Activated naive CD4-positive, alpha-beta T cell treated with anti-CD3 and anti-CD28 coated beads for 36 hours (primary cell): ENCODE data around the gene PCDHA9. TPM values are rescaled to one million over a fixed set of nuclear protein-coding genes. Genes with fewer than 3 reads are reported as not detected.
"Not testable (repeated sequence)": the region's sequence is repeated elsewhere in the genome, so short reads cannot be mapped to it uniquely, and the experiment has no call there.

ENCODE experiments used
- CTCF ChIA-PET: fragments of 350-600 bp; sonication (Branson Sonifier 250); formaldehyde crosslinking; loops from one replicate; lab custom pipeline; 2021; ENCODE audit warnings: antibody characterized with exemption; lab: Charles Lee
- DNase-seq: peaks from one replicate; pipeline ENCODE4 v3.0.0-alpha.2; 2020
- H3K27ac Mint-ChIP-seq: one replicate; pipeline ENCODE4 v1.8.0; 2021; ENCODE audit warnings: mild to moderate bottlenecking, mixed read lengths
- H3K27me3 Mint-ChIP-seq: one replicate; pipeline ENCODE4 v1.8.0; 2021; ENCODE audit warnings: low read depth, mixed read lengths
- H3K36me3 Mint-ChIP-seq: one replicate; pipeline ENCODE4 v1.8.0; 2021; ENCODE audit warnings: low read depth, mixed read lengths
- H3K4me1 Mint-ChIP-seq: one replicate; pipeline ENCODE4 v1.8.0; 2021; ENCODE audit warnings: low read depth, mixed read lengths
- H3K4me3 Mint-ChIP-seq: one replicate; pipeline ENCODE4 v1.8.0; 2021; ENCODE audit warnings: mild to moderate bottlenecking, moderate library complexity, mixed read lengths
- H3K9me3 Mint-ChIP-seq: one replicate; pipeline ENCODE4 v1.8.0; 2021; ENCODE audit warnings: mixed read lengths
- intact Hi-C: fragments of 100-400 bp; cut with micrococcal nuclease; formaldehyde crosslinking; loops from one replicate; pipeline ENCODE4 v1.15.1; 2023
- total RNA-seq, 2 experiments: library from RNA; stranded (reverse); gene quantifications; one replicate each; pipeline ENCODE4 v1.2.3, GENCODE V29; 2021

PCDHA9 gene, protein sequence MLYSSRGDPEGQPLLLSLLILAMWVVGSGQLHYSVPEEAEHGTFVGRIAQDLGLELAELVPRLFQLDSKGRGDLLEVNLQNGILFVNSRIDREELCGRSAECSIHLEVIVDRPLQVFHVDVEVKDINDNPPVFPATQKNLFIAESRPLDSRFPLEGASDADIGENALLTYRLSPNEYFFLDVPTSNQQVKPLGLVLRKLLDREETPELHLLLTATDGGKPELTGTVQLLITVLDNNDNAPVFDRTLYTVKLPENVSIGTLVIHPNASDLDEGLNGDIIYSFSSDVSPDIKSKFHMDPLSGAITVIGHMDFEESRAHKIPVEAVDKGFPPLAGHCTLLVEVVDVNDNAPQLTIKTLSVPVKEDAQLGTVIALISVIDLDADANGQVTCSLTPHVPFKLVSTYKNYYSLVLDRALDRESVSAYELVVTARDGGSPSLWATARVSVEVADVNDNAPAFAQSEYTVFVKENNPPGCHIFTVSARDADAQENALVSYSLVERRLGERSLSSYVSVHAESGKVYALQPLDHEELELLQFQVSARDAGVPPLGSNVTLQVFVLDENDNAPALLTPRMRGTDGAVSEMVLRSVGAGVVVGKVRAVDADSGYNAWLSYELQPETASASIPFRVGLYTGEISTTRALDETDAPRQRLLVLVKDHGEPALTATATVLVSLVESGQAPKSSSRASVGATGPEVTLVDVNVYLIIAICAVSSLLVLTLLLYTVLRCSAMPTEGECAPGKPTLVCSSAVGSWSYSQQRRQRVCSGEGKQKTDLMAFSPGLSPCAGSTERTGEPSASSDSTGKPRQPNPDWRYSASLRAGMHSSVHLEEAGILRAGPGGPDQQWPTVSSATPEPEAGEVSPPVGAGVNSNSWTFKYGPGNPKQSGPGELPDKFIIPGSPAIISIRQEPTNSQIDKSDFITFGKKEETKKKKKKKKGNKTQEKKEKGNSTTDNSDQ
- not detected for total RNA-seq

DNA sequence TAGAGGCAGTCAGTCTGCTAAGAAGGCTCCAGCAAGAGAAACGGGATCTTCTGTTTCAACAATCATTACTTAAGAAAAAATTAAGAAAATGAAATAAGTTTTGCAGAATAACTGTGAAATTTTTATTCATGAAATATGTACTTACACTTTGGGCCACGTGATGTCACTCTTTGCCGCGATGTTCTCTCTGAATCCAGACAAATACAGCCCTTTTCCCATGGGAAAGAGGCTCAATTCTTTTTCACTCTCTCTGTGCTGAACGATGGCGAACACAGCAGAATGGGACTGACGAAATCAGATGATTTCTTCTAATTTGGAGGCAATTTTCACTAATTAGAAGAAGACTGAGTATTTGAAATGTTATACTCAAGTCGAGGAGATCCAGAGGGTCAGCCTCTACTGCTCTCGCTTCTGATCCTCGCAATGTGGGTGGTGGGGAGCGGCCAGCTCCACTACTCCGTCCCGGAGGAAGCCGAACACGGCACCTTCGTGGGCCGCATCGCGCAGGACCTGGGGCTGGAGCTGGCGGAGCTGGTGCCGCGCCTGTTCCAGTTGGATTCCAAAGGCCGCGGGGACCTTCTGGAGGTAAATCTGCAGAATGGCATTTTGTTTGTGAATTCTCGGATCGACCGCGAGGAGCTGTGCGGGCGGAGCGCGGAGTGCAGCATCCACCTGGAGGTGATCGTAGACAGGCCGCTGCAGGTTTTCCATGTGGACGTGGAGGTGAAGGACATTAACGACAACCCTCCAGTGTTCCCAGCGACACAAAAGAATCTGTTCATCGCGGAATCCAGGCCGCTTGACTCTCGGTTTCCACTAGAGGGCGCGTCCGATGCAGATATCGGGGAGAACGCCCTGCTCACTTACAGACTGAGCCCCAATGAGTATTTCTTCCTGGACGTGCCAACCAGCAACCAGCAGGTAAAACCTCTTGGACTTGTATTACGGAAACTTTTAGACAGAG, at the start of gene PCDHA9:
Gene PCDHA9 (plus strand): TSS at position 244 of the 964 bp plus-strand sequence. CDS start 114 bp downstream, at position 358.
- DNase-seq, intact Hi-C loops, H3K4me1 Mint-ChIP-seq, H3K36me3 Mint-ChIP-seq, H3K27ac Mint-ChIP-seq, H3K4me3 Mint-ChIP-seq, CTCF ChIA-PET, H3K9me3 Mint-ChIP-seq: not testable (repeated sequence)
- peaks cover 32% of the 10 kb centered on the region for H3K27me3 Mint-ChIP-seq

DNA sequence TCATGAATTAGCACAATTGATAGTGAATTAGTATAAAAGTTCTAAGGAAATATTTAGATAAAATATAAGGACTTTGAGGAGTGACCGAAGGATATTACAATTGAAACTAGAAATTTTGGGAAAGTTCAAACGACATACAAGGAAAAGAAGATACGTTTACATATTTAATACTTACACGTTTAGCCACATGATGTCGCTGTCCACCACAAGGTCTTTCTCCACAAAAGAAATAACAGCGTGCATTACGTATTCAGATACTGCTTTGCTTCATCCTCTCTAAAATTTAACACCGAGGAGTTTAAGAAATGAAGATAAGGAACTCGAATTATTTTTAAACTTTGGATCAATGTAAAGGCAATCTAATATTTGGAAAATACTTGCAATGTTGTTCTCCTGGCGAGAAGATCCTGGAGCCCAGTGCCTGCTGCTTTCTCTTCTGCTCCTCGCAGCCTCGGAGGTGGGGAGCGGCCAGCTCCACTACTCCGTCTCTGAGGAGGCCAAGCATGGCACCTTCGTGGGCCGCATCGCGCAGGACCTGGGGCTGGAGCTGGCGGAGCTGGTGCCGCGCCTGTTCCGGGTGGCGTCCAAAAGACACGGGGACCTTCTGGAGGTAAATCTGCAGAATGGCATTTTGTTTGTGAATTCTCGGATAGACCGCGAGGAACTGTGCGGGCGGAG, 47.2 kb upstream of the PCDHA9 start, which contains the start of gene PCDHA3:
Gene PCDHA3 (plus strand): TSS at position 242 of the 678 bp plus-strand sequence.
- CTCF ChIA-PET, result no interaction called here
- peaks cover 10% of the 10 kb centered on the region for H3K36me3 Mint-ChIP-seq
- H3K4me1 Mint-ChIP-seq, result no peaks in the 10 kb centered on the region
- intact Hi-C loops, result no loop called here
- H3K27ac Mint-ChIP-seq, result no peak within 1 kb of the TSS
- peaks cover 38% of the 10 kb centered on the region for H3K27me3 Mint-ChIP-seq
- no peak for DNase-seq
- H3K4me3 Mint-ChIP-seq, result no peak within 1 kb of the TSS
- peaks cover 28% of the 10 kb centered on the region for H3K9me3 Mint-ChIP-seq

DNA sequence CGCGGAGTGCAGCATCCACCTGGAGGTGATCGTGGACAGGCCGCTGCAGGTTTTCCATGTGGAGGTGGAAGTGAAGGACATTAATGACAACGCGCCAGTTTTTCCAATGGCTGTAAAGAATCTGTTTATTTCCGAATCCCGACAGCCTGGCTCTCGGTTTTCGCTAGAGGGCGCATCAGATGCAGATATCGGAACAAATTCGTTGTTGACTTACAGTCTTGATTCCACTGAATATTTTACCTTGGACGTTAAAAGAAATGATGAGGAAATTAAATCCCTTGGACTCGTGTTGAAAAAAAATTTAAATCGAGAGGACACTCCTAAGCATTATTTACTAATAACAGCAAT, 46.7 kb upstream of the PCDHA9 start:
- H3K36me3 Mint-ChIP-seq, result peaks cover 10% of the 10 kb centered on the region
- no peak overlapping the region for H3K4me3 Mint-ChIP-seq
- H3K9me3 Mint-ChIP-seq, result peaks cover 28% of the 10 kb centered on the region
- CTCF ChIA-PET, result no interaction called here
- H3K4me1 Mint-ChIP-seq, result no peaks in the 10 kb centered on the region
- H3K27me3 Mint-ChIP-seq, result peaks cover 41% of the 10 kb centered on the region
- no peak for DNase-seq
- intact Hi-C loops, result no loop called here
- no peak overlapping the region for H3K27ac Mint-ChIP-seq

DNA sequence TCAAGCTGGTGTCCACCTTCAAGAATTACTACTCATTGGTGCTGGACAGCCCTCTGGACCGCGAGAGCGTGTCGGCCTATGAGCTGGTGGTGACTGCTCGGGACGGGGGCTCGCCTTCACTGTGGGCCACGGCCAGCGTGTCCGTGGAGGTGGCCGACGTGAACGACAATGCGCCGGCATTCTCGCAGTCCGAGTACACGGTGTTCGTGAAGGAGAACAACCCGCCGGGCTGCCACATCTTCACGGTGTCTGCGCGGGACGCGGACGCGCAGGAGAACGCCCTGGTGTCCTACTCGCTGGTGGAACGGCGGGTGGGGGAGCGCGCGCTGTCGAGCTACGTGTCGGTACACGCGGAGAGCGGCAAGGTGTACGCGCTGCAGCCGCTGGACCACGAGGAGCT, 45.8 kb upstream of the PCDHA9 start:
- Mint-ChIP-seq H3K9me3 (peaks cover 27% of the 10 kb centered on the region), H3K36me3 (peaks cover 11% of the 10 kb centered on the region), H3K27me3 (peaks cover 46% of the 10 kb centered on the region)
- DNase-seq, H3K4me3 Mint-ChIP-seq, intact Hi-C loops, H3K4me1 Mint-ChIP-seq, H3K27ac Mint-ChIP-seq: not testable (repeated sequence)
- CTCF ChIA-PET, result interaction anchor here (0.7 kb wide), 1 partner anchor 10 kb away, joined by 3 read pairs; no protein-coding TSS in a partner anchor

DNA sequence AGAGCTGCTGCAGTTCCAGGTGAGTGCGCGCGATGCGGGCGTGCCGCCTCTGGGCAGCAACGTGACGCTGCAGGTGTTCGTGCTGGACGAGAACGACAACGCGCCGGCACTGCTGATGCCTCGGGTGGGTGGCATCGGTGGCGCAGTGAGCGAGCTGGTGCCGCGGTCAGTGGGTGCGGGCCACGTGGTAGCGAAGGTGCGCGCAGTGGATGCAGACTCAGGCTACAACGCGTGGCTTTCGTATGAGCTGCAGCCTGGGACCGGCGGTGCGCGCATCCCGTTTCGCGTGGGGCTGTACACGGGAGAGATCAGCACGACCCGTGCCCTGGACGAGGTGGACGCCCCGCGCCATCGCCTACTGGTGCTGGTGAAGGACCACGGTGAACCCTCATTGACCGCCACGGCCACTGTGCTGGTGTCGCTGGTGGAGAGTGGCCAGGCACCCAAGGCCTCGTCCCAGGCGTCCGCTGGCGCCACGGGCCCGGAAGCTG, 45.4 kb upstream of the PCDHA9 start:
- H3K9me3 Mint-ChIP-seq, result peaks cover 30% of the 10 kb centered on the region
- no peak overlapping the region for H3K27ac Mint-ChIP-seq
- H3K36me3 Mint-ChIP-seq, result peaks cover 11% of the 10 kb centered on the region
- no peak for DNase-seq
- no peak overlapping the region for H3K4me3 Mint-ChIP-seq
- H3K4me1 Mint-ChIP-seq, result no peaks in the 10 kb centered on the region
- peaks cover 48% of the 10 kb centered on the region for H3K27me3 Mint-ChIP-seq
- CTCF ChIA-PET, result interaction anchor here (0.7 kb wide), 1 partner anchor 10 kb away, joined by 3 read pairs; no protein-coding TSS in a partner anchor
- intact Hi-C loops, result no loop called here

DNA sequence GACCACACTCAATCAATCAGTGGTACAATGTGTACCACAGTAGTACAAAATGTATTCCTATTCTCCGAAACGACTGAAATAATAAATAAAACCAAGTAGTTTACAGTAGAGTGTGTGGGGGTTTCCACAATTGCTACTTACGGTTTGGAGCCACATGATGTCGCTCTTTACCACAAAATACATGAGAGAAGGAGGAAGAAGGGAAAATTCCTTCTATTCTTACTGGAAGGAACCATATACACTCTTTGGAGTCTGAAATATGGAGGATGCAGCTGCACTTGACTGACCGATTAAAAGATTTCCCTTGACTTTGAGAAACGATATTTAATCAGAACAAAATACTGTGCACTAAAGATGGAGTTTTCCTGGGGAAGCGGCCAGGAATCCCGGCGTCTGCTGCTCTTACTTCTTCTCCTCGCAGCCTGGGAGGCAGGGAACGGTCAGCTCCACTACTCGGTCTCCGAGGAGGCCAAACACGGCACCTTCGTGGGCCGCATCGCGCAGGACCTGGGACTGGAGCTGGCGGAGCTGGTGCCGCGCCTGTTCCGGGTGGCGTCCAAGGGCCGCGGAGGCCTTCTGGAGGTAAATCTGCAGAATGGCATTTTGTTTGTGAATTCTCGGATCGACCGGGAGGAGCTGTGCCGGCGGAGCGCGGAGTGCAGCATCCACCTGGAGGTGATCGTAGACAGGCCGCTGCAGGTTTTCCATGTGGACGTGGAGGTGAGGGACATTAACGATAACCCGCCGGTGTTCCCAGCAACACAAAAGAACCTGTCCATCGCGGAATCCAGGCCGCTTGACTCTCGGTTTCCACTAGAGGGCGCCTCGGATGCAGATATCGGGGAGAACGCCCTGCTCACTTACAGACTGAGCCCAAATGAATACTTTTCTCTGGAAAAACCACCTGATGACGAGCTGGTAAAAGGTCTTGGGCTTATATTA, 41.1 kb upstream of the PCDHA9 start, which contains the start of gene PCDHA4:
Gene PCDHA4 (plus strand): TSS at position 235 of the 942 bp plus-strand sequence.
- peak; percentile 31 for DNase-seq
- Mint-ChIP-seq H3K27me3 (peaks cover 36% of the 10 kb centered on the region), H3K9me3 (peaks cover 32% of the 10 kb centered on the region), H3K4me1 (no peaks in the 10 kb centered on the region), H3K36me3 (peaks cover 6% of the 10 kb centered on the region), H3K27ac (no peak within 1 kb of the TSS), H3K4me3 (no peak within 1 kb of the TSS)
- intact Hi-C loops, result no loop called here
- CTCF ChIA-PET, result interaction anchor here (0.6 to 1.3 kb wide), 4 partner anchors 8 to 14 kb away, joined by 3 to 4 read pairs (median 4); no protein-coding TSS in a partner anchor

DNA sequence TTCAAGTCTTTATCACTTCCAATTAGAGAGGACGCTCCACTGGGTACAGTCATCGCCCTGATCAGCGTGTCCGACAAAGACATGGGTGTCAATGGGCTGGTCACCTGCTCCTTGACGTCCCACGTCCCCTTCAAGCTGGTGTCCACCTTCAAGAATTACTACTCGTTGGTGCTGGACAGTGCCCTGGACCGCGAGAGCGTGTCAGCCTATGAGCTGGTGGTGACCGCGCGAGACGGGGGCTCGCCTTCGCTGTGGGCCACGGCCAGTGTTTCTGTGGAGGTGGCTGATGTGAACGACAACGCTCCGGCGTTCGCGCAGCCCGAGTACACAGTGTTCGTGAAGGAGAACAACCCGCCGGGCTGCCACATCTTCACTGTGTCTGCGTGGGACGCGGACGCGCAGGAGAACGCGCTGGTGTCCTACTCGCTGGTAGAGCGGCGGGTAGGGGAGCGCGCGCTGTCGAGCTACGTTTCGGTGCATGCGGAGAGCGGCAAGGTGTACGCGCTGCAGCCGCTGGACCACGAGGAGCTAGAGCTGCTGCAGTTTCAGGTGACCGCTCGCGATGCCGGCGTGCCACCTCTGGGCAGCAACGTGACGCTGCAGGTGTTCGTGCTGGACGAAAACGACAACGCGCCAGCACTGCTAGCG, 39.8 kb upstream of the PCDHA9 start:
- H3K4me3 Mint-ChIP-seq, H3K36me3 Mint-ChIP-seq, DNase-seq, H3K27ac Mint-ChIP-seq, H3K4me1 Mint-ChIP-seq, intact Hi-C loops: not testable (repeated sequence)
- peaks cover 38% of the 10 kb centered on the region for H3K27me3 Mint-ChIP-seq
- peaks cover 35% of the 10 kb centered on the region for H3K9me3 Mint-ChIP-seq
- CTCF ChIA-PET, result interaction anchor here (0.7 to 1.0 kb wide), 2 partner anchors 9 to 10 kb away, joined by 3 to 4 read pairs; no protein-coding TSS in a partner anchor

DNA sequence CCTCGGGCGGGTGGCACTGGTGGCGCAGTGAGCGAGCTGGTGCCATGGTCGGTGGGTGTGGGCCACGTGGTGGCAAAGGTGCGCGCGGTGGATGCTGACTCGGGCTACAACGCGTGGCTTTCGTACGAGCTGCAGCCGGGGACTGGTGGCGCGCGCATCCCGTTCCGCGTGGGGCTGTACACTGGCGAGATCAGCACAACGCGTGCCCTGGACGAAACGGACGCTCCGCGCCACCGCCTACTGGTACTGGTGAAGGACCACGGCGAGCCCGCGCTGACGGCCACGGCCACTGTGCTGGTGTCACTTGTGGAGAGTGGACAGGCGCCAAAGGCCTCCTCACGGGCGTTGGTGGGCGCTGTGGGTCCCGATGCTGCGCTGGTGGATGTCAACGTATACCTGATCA, 39.3 kb upstream of the PCDHA9 start:
- Mint-ChIP-seq H3K27me3 (peaks cover 36% of the 10 kb centered on the region), H3K36me3 (peaks cover 4% of the 10 kb centered on the region), H3K27ac (no peak overlapping the region), H3K9me3 (peaks cover 31% of the 10 kb centered on the region), H3K4me1 (no peaks in the 10 kb centered on the region), H3K4me3 (no peak overlapping the region)
- no peak for DNase-seq
- intact Hi-C loops, result no loop called here
- CTCF ChIA-PET, result no interaction called here

DNA sequence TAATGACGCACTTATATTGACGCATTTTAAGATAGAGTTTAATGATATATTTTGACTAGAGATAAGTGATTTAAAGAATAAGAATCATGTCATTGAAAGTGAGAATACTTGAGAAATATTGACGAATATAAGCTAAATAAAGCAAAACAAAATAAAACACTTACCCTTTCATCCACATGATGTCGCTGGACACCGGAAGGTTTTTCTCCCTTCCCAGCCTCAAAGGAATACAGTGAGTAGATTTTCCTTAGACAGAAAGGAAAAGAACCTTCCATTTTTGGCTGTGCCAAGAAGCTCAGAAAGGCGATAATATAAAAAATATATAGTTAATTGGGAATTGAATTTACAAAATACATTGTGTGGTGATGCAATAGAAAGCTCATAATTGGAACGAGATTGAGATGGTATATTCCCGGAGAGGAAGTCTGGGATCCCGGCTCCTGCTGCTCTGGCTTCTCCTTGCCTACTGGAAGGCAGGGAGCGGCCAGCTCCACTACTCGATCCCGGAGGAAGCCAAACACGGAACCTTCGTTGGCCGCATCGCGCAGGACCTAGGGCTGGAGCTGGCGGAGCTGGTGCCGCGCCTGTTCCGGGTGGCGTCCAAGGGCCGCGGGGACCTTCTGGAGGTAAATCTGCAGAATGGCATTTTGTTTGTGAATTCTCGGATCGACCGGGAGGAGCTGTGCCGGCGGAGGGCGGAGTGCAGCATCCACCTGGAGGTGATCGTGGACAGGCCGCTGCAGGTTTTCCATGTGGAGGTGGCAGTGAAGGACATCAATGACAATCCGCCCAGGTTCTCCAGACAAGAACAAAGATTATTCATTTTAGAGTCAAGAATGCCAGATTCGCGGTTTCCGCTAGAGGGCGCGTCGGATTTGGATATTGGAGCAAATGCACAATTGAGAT, 26.6 kb upstream of the PCDHA9 start, which contains the start of gene PCDHA5:
Gene PCDHA5 (plus strand): TSS at position 239 of the 906 bp plus-strand sequence.
- DNase-seq, result peak; percentile 57
- H3K27ac Mint-ChIP-seq, result no peak within 1 kb of the TSS
- CTCF ChIA-PET, result interaction anchor here (0.6 to 1.4 kb wide), 6 partner anchors 9 to 554 kb away, joined by 3 read pairs; partner anchors contain the start of gene PCDHB1
- H3K4me3 Mint-ChIP-seq, result no peak within 1 kb of the TSS
- peaks cover 5% of the 10 kb centered on the region for H3K36me3 Mint-ChIP-seq
- no peaks in the 10 kb centered on the region for H3K4me1 Mint-ChIP-seq
- H3K9me3 Mint-ChIP-seq, result peaks cover 6% of the 10 kb centered on the region
- H3K27me3 Mint-ChIP-seq, result peaks cover 25% of the 10 kb centered on the region
- intact Hi-C loops, result loop anchor here (5.0 kb wide), 1 partner anchor 221 kb away; no protein-coding TSS in a partner anchor
